Measurements from ENCODE around the gene ABAT.

Gene ABAT

GRCh38 chr16:8674413-8675022 is at the start of gene ABAT:
ABAT (plus strand) TSS chr16:8674617; CDS start chr16:8735740, 61,123 bp downstream.
- peak; percentile 69 for DNase-seq

GRCh38 chr16:8625491-8626087 is 48.8 kb upstream of the ABAT start:
- no peak for DNase-seq

- no peak for DNase-seq
These were observed 47.5 kb upstream of the ABAT start for GRCh38 chr16:8626946-8627345.

GRCh38 chr16:8627456-8627855 is 47.0 kb upstream of the ABAT start:
- no peak for DNase-seq

GRCh38 chr16:8628981-8629725 is 45.3 kb upstream of the ABAT start:
- DNase-seq: no peak

- no peak for DNase-seq
These were observed 44.0 kb upstream of the ABAT start for GRCh38 chr16:8630255-8630953.

- no peak for DNase-seq
These were observed 43.0 kb upstream of the ABAT start for GRCh38 chr16:8631373-8631772.

GRCh38 chr16:8631818-8632465 is 42.5 kb upstream of the ABAT start:
- no peak for DNase-seq

- no peak for DNase-seq
These were observed 41.7 kb upstream of the ABAT start for GRCh38 chr16:8632675-8633182.

- DNase-seq: no peak
These were observed 39.3 kb upstream of the ABAT start for GRCh38 chr16:8634991-8635736.

- no peak for DNase-seq
These were observed 34.7 kb upstream of the ABAT start for GRCh38 chr16:8639694-8640093.

- no peak for DNase-seq
These were observed 32.7 kb upstream of the ABAT start for GRCh38 chr16:8641671-8642070.

GRCh38 chr16:8642146-8642545 is 32.3 kb upstream of the ABAT start:
- DNase-seq: no peak

GRCh38 chr16:8644211-8645140 is 29.9 kb upstream of the ABAT start:
- no peak for DNase-seq

GRCh38 chr16:8645141-8645521 is 29.3 kb upstream of the ABAT start:
- DNase-seq: no peak

- DNase-seq: no peak
These were observed 28.6 kb upstream of the ABAT start for GRCh38 chr16:8645831-8646230.

- DNase-seq: no peak
These were observed 27.9 kb upstream of the ABAT start for GRCh38 chr16:8646326-8647053.

- DNase-seq: no peak
These were observed 26.6 kb upstream of the ABAT start for GRCh38 chr16:8647721-8648318.

- DNase-seq: no peak
These were observed 25.5 kb upstream of the ABAT start for GRCh38 chr16:8648877-8649276.
